Middle frontal gyrus (tissue), 1 donor: ENCODE results near the gene CLPTM1L.
"Not testable (repeated sequence)": the region's sequence is repeated elsewhere in the genome, so short reads cannot be mapped to it uniquely, and the experiment has no call there.

Experiments used
- DNase-seq: peaks from one replicate; pipeline ENCODE4 v3.0.0-alpha.2; 2015; ENCODE audit warnings: low spot score; ENCODE audit errors: extremely low spot score

Gene CLPTM1L

DNA sequence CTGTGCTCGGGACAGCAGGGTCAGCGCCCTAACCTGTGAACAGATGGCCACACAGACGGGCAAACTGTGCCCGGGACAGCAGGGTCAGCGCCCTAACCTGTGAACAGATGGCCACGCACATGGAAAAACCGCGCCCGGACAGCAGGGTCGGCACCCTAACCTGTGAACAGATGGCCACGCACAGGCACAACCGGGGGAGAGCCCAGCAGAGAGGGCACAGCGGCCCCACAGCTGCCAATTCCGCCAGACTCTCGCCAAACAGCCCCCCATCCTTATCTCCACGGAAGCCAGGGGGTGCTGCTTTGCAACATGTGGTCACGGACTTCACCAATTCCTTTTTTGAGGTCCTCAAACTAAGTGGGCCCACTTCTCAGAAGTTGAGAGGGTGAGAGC is 5.1 kb downstream of the CLPTM1L start:
- DNase-seq: not testable (repeated sequence)

DNA sequence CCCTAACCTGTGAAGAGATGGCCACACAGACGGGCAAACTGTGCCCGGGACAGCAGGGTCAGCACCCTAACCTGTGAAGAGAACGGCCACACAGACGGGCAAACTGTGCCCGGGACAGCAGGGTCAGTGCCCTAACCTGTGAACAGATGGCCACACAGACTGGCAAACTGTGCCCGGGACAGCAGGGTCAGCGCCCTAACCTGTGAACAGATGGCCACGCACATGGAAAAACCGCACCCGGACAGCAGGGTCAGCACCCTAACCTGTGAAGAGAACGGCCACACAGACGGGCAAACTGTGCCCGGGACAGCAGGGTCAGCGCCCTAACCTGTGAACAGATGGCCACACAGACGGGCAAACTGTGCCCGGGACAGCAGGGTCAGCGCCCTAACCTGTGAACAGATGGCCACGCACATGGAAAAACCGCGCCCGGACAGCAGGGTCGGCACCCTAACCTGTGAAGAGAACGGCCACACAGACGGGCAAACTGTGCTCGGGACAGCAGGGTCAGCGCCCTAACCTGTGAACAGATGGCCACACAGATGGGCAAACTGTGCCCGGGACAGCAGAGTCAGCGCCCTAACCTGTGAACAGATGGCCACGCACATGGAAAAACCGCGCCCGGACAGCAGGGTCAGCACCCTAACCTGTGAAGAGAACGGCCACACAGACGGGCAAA is 5.6 kb downstream of the CLPTM1L start:
- DNase-seq: not testable (repeated sequence)

DNA sequence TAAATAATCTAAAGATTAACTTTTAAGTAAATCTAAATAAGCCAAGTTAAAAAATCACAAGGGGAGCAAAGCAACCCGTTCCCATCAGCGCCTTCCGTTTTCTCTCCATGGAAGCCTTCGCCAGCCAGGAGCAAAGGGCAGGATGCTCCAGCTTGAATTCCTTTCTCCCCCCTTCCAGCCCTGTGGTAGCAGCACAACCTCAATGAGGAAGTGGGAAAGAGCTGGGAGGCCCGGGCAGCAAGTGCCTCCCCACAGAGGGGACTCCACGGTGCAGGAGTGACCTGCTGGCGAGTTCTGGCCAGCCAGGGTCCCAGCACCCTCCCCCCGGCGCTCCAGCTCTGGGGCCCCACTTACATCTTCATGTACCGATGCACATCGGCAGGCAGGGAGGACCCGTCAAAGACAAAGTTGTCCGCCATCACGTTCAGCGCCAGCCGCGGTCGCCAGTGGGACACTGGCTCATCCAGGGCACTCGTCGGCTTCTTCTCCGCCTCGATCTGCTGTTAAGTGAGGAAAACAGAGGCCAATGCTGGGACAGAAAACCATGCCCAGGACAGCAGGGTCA is 6.3 kb downstream of the CLPTM1L start:
- DNase-seq: no peak

DNA sequence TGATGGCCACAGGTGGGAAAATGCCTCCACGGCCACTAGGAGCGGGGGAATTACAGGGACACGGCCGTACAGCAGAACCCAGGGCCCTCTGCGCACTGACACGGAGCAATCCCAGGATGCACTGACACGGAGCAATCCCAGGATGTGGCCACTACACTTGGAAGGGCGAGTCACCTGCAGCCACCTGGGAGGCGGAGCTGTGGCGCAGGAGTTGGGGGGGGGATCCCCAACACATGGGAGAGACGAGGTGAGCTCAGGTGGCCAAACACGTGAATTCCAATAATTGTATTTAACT is 6.8 kb downstream of the CLPTM1L start:
- no peak for DNase-seq

DNA sequence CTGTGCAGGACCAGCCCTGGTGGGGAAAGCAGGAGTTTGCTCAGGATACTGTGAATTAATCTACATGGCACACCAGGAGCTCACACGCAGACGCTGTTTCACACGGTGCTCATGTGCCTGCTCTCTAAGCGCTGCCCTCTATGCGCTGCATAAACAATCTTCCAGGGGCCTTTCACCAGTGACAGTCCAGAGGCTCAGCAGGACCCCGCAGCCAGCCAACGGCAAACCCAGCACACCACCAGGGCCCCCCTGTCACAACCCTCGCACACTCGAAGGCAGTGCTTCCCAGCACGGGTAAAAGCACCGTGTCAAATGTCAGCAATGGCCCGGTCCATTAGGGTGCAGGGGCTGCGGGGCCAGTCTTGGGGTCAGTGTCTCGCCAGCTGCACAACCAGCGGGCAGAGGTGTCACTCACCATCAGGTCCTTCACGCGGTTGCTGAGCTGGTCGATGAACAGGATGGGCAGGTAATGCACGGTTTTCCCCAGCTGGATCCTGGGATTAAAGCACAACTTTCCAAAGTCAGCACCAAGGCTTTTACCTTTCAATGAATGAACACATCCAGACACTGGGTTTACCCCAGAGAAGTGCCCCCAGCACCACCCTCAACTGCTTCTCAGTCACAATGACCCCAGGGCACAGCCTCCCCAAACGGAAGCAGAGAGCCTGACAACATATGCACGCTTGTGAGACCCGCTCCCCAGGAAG is 7.3 kb downstream of the CLPTM1L start:
- DNase-seq: no peak

DNA sequence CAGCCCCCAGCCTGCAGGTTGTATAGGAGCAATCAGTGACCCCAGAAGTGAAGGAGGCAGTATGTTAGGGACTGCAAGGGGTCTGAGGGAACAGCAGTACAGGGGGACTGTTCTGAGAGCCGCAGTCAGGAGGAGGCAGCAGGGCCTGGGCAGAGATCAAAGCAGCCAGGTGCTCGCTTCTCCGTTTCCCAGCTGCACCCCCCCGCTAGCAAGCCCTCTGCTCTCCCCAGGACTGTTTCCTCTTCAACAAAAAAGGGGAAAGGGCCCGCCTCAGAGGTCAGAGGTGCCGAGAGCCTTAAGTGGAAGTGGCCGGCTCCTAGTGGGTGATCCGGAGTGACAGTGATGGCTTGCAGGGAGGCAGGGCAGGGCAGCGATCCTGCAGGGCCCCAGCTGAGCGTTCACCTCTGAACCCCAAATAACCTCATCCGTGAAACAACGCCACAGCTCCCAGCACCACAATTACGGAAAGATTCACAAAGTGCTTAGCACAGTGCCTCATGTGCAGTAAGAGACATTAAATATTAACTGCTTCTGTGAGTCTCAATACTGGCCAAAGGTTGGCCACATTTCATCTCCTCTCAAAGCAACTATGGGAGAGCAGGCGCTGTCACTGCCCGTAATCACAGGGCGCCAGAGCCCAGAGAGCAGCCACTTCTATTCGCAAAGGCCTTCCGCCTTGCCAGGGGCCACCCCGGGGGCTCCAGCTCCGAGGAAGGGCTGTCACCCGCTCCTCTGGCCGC is 8.0 kb downstream of the CLPTM1L start:
- DNase-seq: no peak

DNA sequence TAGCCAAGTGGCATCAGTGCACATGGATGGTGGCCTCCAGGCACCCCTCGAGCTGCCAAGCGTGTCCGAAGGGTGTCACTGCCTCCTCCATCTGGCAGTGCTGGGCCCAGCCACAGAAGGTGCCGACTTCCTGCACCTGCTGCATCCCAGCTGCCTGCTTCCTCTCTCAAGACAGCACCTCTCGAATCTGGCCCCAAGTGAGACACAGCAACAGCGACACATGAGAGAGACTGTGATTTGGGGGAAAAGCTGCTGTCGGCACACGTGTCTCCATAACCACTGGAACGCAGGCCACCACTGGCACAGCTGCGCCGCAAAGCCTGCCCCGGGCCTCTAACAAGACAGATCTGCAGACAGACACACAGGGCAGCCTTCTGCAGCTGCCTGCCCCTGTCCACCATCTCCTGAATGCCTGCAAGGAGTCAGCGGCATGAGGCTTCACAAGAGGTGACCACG is 8.8 kb downstream of the CLPTM1L start:
- no peak for DNase-seq

DNA sequence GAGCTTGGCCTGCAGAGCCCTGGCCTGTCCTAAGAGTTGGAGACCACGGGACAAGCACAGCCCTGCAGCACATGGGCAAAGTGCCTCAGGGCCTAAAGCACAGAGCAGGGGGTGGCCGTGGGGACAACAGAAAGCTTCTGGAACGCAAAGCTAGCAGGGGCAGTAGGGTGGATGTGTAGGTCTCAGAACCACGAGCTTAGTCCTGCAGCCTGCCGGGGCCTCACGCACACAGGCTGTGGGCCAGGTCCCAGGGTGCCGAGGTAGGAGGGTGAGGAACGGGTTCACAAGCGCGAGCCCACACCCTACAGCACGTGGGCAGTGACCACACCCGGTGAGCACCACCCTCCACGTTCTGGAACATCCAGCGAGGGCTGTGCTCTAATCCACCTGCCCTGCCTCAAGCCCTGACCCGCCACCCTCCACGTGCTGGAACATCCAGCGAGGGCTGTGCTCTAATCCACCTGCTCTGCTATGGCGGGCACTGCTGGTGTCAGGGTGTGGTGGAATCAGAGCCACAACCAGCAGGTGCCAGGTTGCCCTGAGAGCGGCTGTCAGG is 9.3 kb downstream of the CLPTM1L start:
- no peak for DNase-seq

DNA sequence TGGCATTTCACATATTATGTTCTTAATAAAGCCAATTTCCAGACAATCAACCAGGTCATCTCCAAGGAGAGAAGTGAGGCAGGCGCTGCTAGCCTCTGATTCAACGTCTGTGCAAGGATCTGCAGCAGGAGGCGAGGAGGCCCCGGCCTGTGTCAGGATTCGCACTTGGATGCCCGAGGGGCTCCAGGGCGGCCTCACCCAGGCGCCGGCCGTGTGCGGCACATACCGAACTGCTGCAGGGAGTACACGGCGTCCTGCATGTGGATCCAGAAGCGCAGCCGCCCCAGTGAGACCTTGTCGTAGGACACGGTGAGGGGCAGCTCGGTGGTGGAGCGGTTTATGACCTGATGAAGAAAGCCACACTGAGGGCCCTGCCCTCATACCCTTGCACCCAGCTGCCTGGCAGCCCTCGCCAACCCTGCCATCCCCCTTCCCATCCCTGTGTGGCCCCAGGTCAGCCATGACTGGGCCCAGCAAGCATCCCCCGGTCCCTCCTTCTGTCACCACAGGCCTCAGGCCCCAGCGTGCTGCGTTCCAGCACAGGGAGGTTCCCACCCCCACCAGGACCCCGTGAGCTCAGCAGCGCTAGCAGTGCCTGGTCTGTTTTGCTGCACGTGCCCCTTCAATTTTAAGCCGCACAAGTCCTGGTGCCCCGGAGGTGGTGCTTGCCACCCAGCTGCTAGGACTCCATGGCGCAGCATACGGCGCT is 9.9 kb downstream of the CLPTM1L start:
- no peak for DNase-seq

DNA sequence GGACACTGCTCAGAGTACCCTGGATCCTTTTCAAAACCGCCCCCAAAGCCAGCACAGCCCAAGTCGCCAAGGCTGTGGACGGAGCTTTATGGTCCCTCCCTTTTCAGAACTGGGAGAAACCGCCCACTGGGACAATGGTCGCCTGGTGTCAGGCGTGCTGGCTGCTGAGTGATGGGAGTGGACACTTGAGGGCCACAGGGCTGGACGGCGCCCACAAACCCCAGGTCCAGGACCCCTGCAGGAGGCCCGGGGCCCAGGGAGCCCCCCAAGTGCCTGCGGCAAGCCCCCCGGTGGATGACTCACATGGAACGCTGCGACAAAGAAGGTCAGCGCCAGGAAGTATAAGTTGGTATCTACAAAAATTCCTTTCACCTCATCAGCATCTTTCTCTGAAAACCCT is 10.9 kb downstream of the CLPTM1L start:
- DNase-seq: no peak

DNA sequence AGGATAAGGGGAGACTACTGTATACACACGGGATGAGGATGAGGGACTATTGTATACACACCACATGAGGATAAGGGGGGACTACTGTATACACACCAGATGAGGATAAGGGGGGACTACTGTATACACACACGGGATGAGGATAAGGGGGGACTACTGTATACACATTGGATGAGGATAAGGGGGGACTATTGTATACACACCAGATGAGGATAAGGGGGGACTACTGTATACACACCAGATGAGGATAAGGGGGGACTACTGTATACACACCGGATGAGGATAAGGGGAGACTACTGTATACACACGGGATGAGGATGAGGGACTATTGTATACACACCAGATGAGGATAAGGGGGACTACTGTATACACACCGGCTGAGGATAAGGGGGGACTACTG is 11.6 kb downstream of the CLPTM1L start:
- not testable (repeated sequence) for DNase-seq

DNA sequence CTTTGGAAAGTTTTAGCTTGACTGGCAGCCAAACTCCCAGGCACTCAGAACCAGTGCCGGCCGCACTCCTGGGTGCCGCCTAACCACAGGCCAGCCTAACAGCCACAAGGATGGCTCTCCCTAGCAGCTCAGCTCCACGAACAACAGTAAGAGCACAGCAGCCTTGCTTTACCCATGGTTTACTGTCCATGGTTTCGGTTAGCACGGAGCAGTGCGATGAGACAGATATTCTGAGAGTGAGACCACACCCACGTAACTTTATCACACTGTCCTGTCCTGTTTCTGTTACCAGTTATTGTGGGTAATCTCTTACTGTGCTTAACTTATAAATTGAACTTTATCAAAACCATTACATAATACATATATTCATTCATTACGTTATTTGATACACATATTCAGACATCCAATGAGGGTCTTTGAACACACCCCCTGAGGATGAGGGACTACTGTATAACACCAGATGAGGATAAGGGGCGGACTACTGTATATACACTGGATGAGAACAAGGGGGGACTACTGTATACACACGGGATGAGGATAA is 12.4 kb downstream of the CLPTM1L start:
- no peak for DNase-seq

DNA sequence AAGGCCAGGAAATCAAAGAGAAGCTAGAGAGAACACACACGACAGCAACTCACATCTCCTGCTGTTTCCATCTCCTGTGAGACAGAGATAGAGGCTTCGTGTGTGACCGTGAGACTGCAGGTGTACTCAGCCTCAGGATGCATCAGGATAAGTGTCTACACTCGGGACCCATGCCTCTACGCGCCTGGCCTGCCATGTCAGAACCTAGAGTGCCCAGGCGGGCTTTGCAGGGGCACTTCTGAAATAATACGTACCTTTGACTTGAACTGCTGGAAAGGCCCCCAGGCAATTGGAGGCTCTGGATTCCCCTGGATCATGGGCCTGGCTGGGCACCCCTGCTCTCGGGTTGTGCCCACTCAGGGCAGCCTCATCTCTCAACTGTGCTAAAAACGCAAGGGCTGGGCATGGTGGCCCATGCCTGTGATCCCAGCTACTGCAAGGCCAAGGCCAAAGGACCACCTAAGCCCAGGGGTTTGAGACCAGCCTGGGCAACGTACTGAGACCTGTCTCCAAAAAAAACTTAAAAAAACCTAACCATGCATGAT is 13.0 kb downstream of the CLPTM1L start:
- DNase-seq: no peak

DNA sequence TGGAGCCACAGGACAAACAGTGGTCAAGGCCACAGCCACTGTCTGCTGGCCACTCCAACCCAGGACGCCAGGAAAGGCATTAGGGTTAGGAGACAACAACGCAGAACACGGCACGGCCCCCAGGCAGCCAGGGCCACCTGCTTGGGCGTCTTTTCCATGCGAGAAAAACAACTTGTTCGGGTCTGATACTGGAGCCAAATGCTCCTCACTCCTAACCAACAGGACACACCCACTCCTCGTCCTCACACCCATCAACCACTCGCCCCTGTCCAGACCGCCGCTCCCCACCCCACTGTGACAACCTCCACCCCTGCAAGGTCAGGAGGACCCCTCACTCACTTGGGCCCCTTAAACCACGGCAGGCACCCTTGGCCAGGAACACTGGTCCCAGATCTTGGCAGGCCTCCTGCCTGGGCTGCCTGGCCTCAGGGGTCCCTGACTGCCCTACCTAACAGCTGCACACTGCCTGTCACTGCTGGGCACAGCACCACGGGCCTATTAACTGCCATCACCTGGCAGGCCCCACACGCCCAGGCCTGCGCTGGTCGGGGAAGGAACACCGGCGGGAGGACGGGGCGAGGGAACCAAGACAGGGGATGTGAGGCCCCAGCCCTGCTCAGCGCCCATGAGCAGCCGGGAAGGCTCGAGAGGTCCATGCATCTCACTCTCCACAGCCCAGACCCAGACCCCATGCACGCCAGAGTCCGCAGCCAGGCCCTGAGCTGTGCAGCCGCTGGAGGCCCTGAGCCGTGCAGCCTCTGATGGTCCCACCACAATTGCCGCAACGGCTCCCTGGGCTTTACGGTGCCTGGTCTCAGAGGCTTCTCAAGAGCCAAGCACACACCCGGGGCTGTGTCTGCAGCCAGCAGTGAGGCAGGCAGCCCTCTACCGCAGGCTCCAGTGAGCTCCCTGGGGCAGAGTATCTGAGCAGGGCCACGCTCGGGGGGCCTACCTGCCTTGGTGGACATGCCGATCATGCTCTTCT is 13.8 kb downstream of the CLPTM1L start:
- no peak for DNase-seq

DNA sequence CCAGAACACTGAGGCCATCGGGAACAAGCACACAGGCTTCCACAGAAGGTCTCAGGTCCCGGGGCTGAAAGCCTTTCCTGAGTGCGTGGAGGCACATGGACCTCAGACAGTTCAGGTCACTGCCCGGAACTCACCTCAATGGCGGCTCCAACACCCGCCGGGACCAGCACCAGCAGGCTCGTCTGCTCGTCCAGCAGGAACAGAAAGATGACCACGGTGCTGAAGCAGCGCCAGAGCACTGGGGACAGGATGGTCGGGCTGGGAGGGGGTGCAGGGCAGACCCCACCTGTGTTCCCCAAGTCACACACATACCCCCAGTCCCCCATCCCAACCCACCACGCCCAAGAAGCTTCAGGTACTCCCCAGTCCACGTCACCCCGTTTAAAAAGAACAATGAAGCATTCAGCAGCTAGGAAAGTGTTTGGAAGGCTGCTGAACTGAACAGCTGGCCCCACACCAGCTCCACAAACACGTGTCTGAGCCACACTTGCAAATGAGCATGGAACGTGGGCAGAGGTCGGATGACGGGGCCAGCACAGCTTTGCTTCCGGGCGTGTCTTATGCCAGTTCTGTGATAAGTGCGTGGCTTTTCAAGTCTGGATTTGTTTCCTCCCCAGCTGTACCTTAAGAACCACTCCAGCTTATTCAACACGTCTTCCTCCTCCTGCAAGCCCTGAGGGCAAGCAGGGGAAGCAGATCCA is 14.6 kb downstream of the CLPTM1L start:
- peak; percentile 14 for DNase-seq

DNA sequence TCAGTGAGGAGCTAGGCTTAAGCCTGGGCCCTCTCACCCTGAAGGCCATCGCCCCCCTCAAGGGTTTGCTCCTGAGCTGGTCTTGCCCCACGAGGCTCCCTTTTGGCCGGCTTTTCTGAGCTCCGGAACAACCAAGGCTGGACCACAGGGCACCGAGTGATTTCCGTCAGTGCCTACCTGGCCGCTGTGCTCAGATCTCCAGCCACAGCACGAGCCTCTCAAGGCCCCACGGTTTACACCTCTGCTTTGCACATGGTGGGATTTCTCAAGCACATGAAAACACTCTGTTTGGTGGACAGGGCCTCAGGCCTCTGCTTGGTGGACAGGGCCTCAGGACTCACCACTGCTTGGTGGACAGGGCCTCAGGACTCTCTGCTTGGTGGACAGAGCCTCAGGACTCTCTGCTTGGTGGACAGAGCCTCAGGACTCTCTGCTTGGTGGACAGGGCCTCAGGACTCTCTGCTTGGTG is 15.8 kb downstream of the CLPTM1L start:
- DNase-seq: no peak

DNA sequence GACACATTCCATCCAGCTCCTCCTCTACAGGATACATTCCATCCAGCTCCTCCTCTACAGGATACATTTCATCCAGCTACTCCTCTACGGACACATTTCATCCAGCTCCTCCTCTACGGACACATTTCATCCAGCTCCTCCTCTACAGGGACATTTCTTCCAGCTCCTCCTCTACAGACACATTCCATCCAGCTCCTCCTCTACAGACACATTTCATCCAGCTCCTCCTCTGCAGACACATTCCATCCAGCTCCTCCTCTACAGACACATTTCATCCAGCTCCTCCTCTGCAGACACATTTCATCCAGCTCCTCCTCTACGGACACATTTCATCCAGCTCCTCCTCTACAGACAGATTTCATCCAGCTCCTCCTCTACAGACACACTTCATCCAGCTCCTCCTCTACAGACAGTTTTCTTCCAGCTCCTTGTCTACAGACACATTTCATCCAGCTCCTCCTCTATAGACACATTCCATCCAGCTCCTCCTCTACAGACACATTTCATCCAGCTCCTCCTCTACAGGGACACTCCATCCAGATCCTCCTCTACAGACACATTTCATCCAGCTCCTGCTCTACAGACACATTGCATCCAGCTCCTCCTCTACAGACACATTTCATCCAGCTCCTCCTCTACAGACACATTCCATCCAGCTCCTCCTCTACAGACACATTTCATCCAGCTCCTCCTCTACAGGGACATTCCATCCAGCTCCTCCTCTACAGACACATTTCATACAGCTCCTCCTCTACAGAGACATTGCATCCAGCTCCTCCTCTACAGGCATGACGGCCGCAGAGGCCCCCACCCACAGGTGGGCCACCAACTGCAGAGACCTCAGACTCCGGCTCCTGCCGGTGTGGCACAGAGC is 16.4 kb downstream of the CLPTM1L start:
- not testable (repeated sequence) for DNase-seq
